Breast epithelium (tissue), 3 donors: ENCODE data around the gene TBC1D8.

Experiments
- CTCF ChIP-seq, 3 donors: fragments of 450-650 bp; IDR thresholded peaks; one replicate each; pipeline ENCODE4 v1.5.1; 2016 to 2017; ENCODE audit warnings: antibody characterized with exemption in 3 of 3, mild to moderate bottlenecking in 3 of 3, moderate library complexity in 3 of 3
- POLR2A ChIP-seq: fragments of 450-650 bp; IDR thresholded peaks from one replicate; pipeline ENCODE4 v1.6.1; 2016; ENCODE audit warnings: antibody characterized with exemption, mild to moderate bottlenecking, moderate library complexity

DNA sequence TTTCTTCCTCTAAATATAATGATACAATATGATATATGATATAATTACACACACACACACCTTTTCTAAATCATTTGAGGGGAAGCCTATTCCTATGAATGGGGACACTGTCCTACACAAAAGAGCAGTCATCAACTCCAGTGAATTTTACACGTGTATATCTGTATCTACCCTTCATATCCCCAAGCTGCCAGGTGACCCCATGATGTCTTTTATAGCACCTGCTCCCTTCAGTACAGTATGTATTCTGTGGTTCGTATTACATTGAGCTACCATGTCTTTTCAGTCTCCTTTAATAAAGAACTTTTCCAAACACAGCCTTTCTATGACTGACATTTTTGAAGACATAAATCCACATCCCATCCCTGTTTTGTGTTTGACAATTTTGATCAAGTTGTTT, 19.0 kb downstream of the TBC1D8 start:
- no peak for TF ChIP-seq POLR2A
- no peak for TF ChIP-seq CTCF (IDR thresholded peaks at IDR 0.05)
